HEK293T (cell line): ENCODE measurements around the gene KRTCAP2.

Experiments used
- CTCF ChIA-PET: fragments of 350-600 bp; formaldehyde crosslinking; extraction: SDS; loops from one replicate; lab custom pipeline; 2021; ENCODE audit warnings: antibody characterized with exemption, inconsistent platforms; lab: Yijun Ruan, JAX
- POLR2A ChIA-PET: fragments of 350-600 bp; formaldehyde crosslinking; extraction: SDS; loops from one replicate; lab custom pipeline; 2020; ENCODE audit warnings: antibody characterized with exemption, inconsistent platforms; lab: Yijun Ruan, JAX
- DNase-seq: peaks from one replicate; pipeline ENCODE4 v3.0.0; 2012; ENCODE audit warnings: mixed read lengths; ENCODE audit errors: extremely low spot score
- ARNT ChIP-seq: fragments of 450-650 bp; IDR thresholded peaks from 2 replicates; pipeline ENCODE4 v1.6.1; 2017; ENCODE audit warnings: mild to moderate bottlenecking
- BHLHE40 ChIP-seq: fragments of 450-650 bp; IDR thresholded peaks from 2 replicates; pipeline ENCODE4 v1.6.1; 2016; ENCODE audit warnings: mild to moderate bottlenecking, moderate library complexity, borderline replicate concordance
- CTBP1 ChIP-seq: fragments of 450-650 bp; IDR thresholded peaks from 2 replicates; pipeline ENCODE4 v1.6.1; 2016; ENCODE audit warnings: borderline replicate concordance
- ELF4 ChIP-seq: fragments of 450-650 bp; IDR thresholded peaks from 2 replicates; pipeline ENCODE4 v1.6.1; 2017; ENCODE audit warnings: antibody characterized with exemption
- FOXA1 ChIP-seq: fragments of 450-650 bp; IDR thresholded peaks from 2 replicates; pipeline ENCODE4 v1.6.1; 2016; ENCODE audit warnings: mild to moderate bottlenecking
- FOXK2 ChIP-seq: fragments of 450-650 bp; IDR thresholded peaks from 2 replicates; pipeline ENCODE4 v1.6.1; 2016; ENCODE audit warnings: mild to moderate bottlenecking
- FOXM1 ChIP-seq: fragments of 450-650 bp; IDR thresholded peaks from 2 replicates; pipeline ENCODE4 v1.6.1; 2017; ENCODE audit warnings: mild to moderate bottlenecking, borderline replicate concordance
- HDGF ChIP-seq: fragments of 450-650 bp; IDR thresholded peaks from 2 replicates; pipeline ENCODE4 v1.6.1; 2017; ENCODE audit warnings: antibody characterized with exemption, borderline replicate concordance
- L3MBTL2 ChIP-seq: fragments of 450-650 bp; conservative IDR thresholded peaks from 2 replicates; pipeline ENCODE4 v1.6.1; 2016; ENCODE audit warnings: mild to moderate bottlenecking
- LEF1 ChIP-seq: fragments of 450-650 bp; IDR thresholded peaks from 2 replicates; pipeline ENCODE4 v1.6.1; 2017; ENCODE audit warnings: mild to moderate bottlenecking, borderline replicate concordance
- NFRKB ChIP-seq: fragments of 450-650 bp; IDR thresholded peaks from 2 replicates; pipeline ENCODE4 v1.6.1; 2016; ENCODE audit warnings: mild to moderate bottlenecking, moderate library complexity
- PKNOX1 ChIP-seq: fragments of 450-650 bp; IDR thresholded peaks from 2 replicates; pipeline ENCODE4 v1.6.1; 2016
- SP1 ChIP-seq: fragments of 450-650 bp; IDR thresholded peaks from 2 replicates; pipeline ENCODE4 v1.6.1; 2017
- SUZ12 ChIP-seq: fragments of 450-650 bp; IDR thresholded peaks from 2 replicates; pipeline ENCODE4 v1.6.1; 2016; ENCODE audit warnings: mild to moderate bottlenecking
- ZNF384 ChIP-seq: fragments of 450-650 bp; IDR thresholded peaks from 2 replicates; pipeline ENCODE4 v1.6.1; 2016

KRTCAP2 gene

GRCh38 chr1:155175927-155176371 lies 2.8 kb upstream of the KRTCAP2 start:
- POLR2A ChIA-PET = interaction anchor here (1.1 to 4.5 kb wide), 4 partner anchors 9 to 51 kb away, joined by 3 to 96 read pairs (median 5); partner anchors contain the start of gene SLC50A1
- CTCF ChIA-PET = interaction anchor here (0.6 to 5.7 kb wide), 6 partner anchors 18 to 987 kb away, joined by 3 to 52 read pairs (median 5); no protein-coding TSS in a partner anchor
- TF ChIP-seq FOXM1 = no peak
- TF ChIP-seq CTBP1 = no peak
- TF ChIP-seq ELF4 = no peak
- no peak for TF ChIP-seq PKNOX1
- TF ChIP-seq FOXK2 = no peak
- TF ChIP-seq NFRKB = no peak
- TF ChIP-seq L3MBTL2 = no peak
- TF ChIP-seq SUZ12 = no peak
- TF ChIP-seq LEF1 = no peak
- TF ChIP-seq BHLHE40 = no peak
- no peak for TF ChIP-seq SP1
- TF ChIP-seq FOXA1 = no peak
- no peak for TF ChIP-seq HDGF
- DNase-seq = no peak

GRCh38 chr1:155175281-155175926 lies 2.3 kb upstream of the KRTCAP2 start:
- no peak for DNase-seq
- CTCF ChIA-PET = interaction anchor here (0.8 to 5.7 kb wide), 5 partner anchors 18 to 90 kb away, joined by 4 to 52 read pairs (median 6); no protein-coding TSS in a partner anchor
- TF ChIP-seq ZNF384 = no peak
- no peak for TF ChIP-seq NFRKB
- no peak for TF ChIP-seq FOXK2
- no peak for TF ChIP-seq HDGF
- no peak for TF ChIP-seq CTBP1
- no peak for TF ChIP-seq BHLHE40
- TF ChIP-seq FOXA1 = no peak
- no peak for TF ChIP-seq SP1
- TF ChIP-seq PKNOX1 = no peak
- POLR2A ChIA-PET = interaction anchor here (0.7 to 4.5 kb wide), 7 partner anchors 8 to 52 kb away, joined by 3 to 96 read pairs (median 4); partner anchors contain the start of genes DPM3 and SLC50A1

- TF ChIP-seq ARNT = no peak
- no peak for TF ChIP-seq LEF1
- CTCF ChIA-PET = interaction anchor here (1.0 to 5.7 kb wide), 5 partner anchors 19 to 89 kb away, joined by 4 to 52 read pairs (median 7); no protein-coding TSS in a partner anchor
- DNase-seq = no peak
- POLR2A ChIA-PET = interaction anchor here (0.6 to 4.5 kb wide), 13 partner anchors 11 to 435 kb away, joined by 3 to 96 read pairs (median 5); partner anchors contain the start of genes ADAM15, DPM3, MTX1 and SLC50A1
These were observed 1.5 kb upstream of the KRTCAP2 start for GRCh38 chr1:155174324-155175280.

- CTCF ChIA-PET = interaction anchor here (0.7 to 5.7 kb wide), 27 partner anchors 10 to 217 kb away, joined by 3 to 52 read pairs (median 4); partner anchors contain the start of genes ADAM15, FDPS, MTX1 and THBS3
- peak; percentile 94 for TF ChIP-seq L3MBTL2
- TF ChIP-seq FOXK2 = no peak
- peak; percentile 67 for DNase-seq
- POLR2A ChIA-PET = interaction anchor here (0.6 to 4.5 kb wide), 44 partner anchors 10 to 292 kb away, joined by 3 to 96 read pairs (median 6); partner anchors contain the start of genes ADAM15, DPM3, EFNA1 and HCN3
These were observed 597 bp upstream of the KRTCAP2 start, which contains the start of gene TRIM46 for GRCh38 chr1:155173478-155174323. TSS of gene TRIM46 (plus strand) at chr1:155173849. CDS start at chr1:155173967, 118 bp downstream.

GRCh38 chr1:155171836-155172731 lies 1.0 kb downstream of the KRTCAP2 start:
- POLR2A ChIA-PET = interaction anchor here (1.0 to 4.5 kb wide), 28 partner anchors 12 to 290 kb away, joined by 3 to 96 read pairs (median 8); partner anchors contain the start of genes ADAM15, CKS1B, DPM3 and EFNA1
- CTCF ChIA-PET = interaction anchor here (0.8 to 5.7 kb wide), 16 partner anchors 9 to 108 kb away, joined by 3 to 52 read pairs (median 6); partner anchors contain the start of genes MTX1 and THBS3

More at GRCh38 chr1:155171836-155172731, 1.0 kb downstream of the KRTCAP2 start:
- no peak for DNase-seq
- TF ChIP-seq BHLHE40 (no peak), NFRKB (no peak), L3MBTL2 (peak; percentile 13; the same call in 1 of the 2 replicates)
